Measurements from ENCODE around the gene CFAP65.

The CFAP65 gene

GRCh38 chr2:218953366-218953954, 87.9 kb downstream of the CFAP65 start:
- no peak for DNase-seq (ENCODE audit: low read depth)
- TF ChIP-seq CTCF (IDR thresholded peaks at IDR 0.05; ENCODE audit: insufficient read depth, low read depth, low read length, missing control alignments) = no peak
- no peak overlapping the region for H3K4me3 ChIP-seq (ENCODE audit: low read length)
